T-helper 2 cell treated with Interferon-gamma antibody and Interleukin-4, amounts not matched to agents 5 μg/mL and 100 μg/mL, for 36 hours (primary cell): ENCODE results near the gene KCNA2.

Experiments
- DNase-seq: peaks from one replicate; pipeline ENCODE4 v3.0.0; 2021; ENCODE audit warnings: low spot score
- H3K27ac Mint-ChIP-seq: one replicate; pipeline ENCODE4 v1.8.0; 2021; ENCODE audit warnings: mild to moderate bottlenecking, mixed read lengths
- H3K27me3 Mint-ChIP-seq: one replicate; pipeline ENCODE4 v1.8.0; 2021; ENCODE audit warnings: low read depth, mixed read lengths
- H3K36me3 Mint-ChIP-seq: one replicate; pipeline ENCODE4 v1.8.0; 2021; ENCODE audit warnings: low read depth, mixed read lengths
- H3K4me1 Mint-ChIP-seq: one replicate; pipeline ENCODE4 v1.8.0; 2021; ENCODE audit warnings: low read depth, mixed read lengths
- H3K4me3 Mint-ChIP-seq: one replicate; pipeline ENCODE4 v1.8.0; 2022; ENCODE audit warnings: mild to moderate bottlenecking, moderate library complexity, mixed read lengths
- H3K9me3 Mint-ChIP-seq: one replicate; pipeline ENCODE4 v1.8.0; 2021; ENCODE audit warnings: mixed read lengths

The KCNA2 gene

GRCh38 chr1:110618668-110619067 lies 12.5 kb upstream of the KCNA2 start:
- no peak for DNase-seq
- no peak overlapping the region for H3K27ac Mint-ChIP-seq
- peaks cover 5% of the 10 kb centered on the region for H3K36me3 Mint-ChIP-seq
- H3K4me3 Mint-ChIP-seq, result no peak overlapping the region
- peaks cover 32% of the 10 kb centered on the region for H3K4me1 Mint-ChIP-seq
- peaks cover 23% of the 10 kb centered on the region for H3K27me3 Mint-ChIP-seq
- H3K9me3 Mint-ChIP-seq, result peaks cover 3% of the 10 kb centered on the region

DNA sequence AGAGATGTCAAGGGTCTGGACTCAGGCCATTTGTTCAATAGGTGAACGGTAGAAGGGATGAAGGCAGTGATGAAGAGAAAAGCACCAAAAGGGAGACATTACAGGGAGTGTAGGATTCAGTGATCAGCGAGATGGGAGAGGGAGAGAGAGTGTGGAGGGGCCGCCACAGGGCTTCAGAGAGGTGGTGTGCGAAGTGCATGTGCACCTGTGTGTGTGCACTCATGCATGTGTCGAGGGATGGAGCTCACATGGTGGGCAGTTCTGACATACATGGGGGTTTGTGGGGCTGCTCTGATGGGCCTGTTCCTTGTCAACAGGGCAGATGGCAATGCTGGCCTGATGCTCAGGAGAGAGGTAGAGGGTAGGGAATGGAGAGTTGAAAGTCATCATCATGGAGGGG lies 11.4 kb upstream of the KCNA2 start:
- Mint-ChIP-seq H3K9me3 (no peaks in the 10 kb centered on the region), H3K27me3 (peaks cover 20% of the 10 kb centered on the region), H3K36me3 (no peaks in the 10 kb centered on the region), H3K27ac (no peak overlapping the region), H3K4me3 (no peak overlapping the region), H3K4me1 (peaks cover 32% of the 10 kb centered on the region)
- no peak for DNase-seq

- Mint-ChIP-seq H3K9me3 (no peaks in the 10 kb centered on the region), H3K27ac (no peak overlapping the region), H3K27me3 (peaks cover 20% of the 10 kb centered on the region), H3K4me3 (no peak overlapping the region), H3K4me1 (peaks cover 32% of the 10 kb centered on the region), H3K36me3 (no peaks in the 10 kb centered on the region)
- DNase-seq, result no peak
Observed at GRCh38 chr1:110617116-110617515, 11.0 kb upstream of the KCNA2 start.

DNA sequence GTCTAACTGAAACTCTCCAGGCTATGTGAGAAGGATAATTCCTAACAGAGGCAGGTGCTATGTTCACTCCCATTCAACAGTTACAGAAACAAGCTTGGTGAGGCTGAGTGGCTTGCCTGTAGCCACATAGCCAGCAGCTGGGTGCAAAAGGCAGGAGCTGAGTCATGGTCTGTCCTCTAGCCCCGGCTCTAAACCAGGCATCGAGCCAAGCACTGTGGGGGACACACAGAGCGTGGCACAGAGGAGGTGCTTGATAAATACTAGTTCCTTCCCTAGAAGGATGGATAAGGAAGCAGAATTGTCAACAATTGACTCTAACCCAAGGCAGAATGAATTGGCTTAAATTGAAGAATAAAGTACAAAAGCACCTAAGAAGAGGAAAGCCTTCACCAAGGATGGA lies 10.4 kb upstream of the KCNA2 start:
- Mint-ChIP-seq H3K4me1 (peaks cover 32% of the 10 kb centered on the region), H3K36me3 (no peaks in the 10 kb centered on the region), H3K9me3 (no peaks in the 10 kb centered on the region), H3K27me3 (peaks cover 20% of the 10 kb centered on the region), H3K27ac (no peak overlapping the region), H3K4me3 (no peak overlapping the region)
- DNase-seq, result no peak

DNA sequence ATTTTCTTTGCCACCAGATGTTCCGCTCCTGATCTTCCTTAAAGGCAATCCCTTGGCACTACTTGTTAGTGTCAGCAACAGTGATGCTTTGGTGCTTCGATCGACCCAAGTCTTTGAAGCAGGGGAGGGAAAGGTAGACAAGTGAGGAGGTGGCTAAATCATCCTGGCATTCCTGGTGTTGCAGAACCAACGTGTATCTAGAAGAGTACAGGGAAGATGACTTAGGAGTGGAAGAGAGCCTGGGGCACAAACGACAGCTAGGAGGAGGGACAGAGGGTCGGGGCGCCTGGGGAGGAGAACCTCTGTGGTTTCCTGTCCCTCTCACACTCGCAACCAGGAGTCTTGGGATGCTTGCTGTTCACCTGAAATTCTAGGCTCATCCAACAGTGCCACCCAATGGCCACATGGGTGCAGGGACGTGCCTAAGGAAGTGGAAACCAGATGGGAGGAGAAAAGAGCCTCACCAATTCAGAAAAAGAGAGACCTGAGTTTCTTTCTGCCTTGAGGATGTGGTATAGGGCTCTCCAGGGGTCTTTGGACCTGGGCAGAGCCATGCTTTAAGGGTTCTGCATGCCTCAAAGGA lies 9.5 kb upstream of the KCNA2 start:
- H3K9me3 Mint-ChIP-seq, result no peaks in the 10 kb centered on the region
- peaks cover 26% of the 10 kb centered on the region for H3K4me1 Mint-ChIP-seq
- peak; percentile 46 for DNase-seq
- no peak overlapping the region for H3K27ac Mint-ChIP-seq
- no peaks in the 10 kb centered on the region for H3K36me3 Mint-ChIP-seq
- H3K27me3 Mint-ChIP-seq, result peaks cover 14% of the 10 kb centered on the region
- peak overlapping the region; percentile 37 for H3K4me3 Mint-ChIP-seq

DNA sequence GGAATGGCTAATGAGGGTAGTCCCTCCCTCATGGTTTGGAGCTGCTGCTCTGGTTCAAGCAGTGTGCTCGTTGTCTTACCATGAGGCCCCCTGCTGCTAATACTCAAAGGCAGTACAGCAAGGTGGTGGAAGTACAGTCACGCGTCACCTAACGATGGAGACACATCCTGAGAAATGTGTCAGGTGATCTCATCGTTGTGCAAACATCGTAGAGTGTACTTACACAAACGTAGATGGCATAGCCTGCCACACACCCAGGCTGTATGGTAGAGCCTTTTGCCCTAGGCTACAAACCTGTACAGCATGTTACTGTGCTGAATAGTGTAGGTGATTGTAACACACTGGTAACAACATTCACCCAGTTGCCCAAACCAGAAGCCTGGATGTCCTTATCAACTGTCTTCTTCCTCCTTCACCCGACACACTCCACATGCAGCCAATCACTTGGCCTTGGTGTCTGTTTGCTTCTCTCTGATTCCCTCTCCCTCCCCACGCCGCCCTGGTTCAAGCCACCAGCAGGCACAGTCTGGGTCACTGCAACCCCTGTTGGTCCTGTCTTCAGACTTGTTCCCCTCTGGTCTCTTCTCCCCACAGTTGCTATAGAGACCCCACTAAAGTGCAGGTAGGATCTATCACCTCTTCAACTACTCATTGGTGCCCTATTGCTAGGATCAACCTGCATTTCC lies 6.0 kb upstream of the KCNA2 start:
- H3K4me3 Mint-ChIP-seq, result no peak overlapping the region
- H3K4me1 Mint-ChIP-seq, result peaks cover 17% of the 10 kb centered on the region
- H3K9me3 Mint-ChIP-seq, result no peaks in the 10 kb centered on the region

GRCh38 chr1:110610696-110611286 lies 4.6 kb upstream of the KCNA2 start:
- Mint-ChIP-seq H3K4me1 (peaks cover 18% of the 10 kb centered on the region), H3K27ac (no peak overlapping the region), H3K36me3 (peaks cover 2% of the 10 kb centered on the region), H3K4me3 (no peak overlapping the region), H3K9me3 (no peaks in the 10 kb centered on the region), H3K27me3 (peaks cover 41% of the 10 kb centered on the region)
- no peak for DNase-seq

More for the DNA sequence above, 6.0 kb upstream of the KCNA2 start:
- Mint-ChIP-seq H3K36me3 (peaks cover 2% of the 10 kb centered on the region), H3K27me3 (peaks cover 35% of the 10 kb centered on the region), H3K27ac (no peak overlapping the region)
- DNase-seq, result no peak

GRCh38 chr1:110610084-110610483 lies 3.9 kb upstream of the KCNA2 start:
- Mint-ChIP-seq H3K4me3 (no peak overlapping the region), H3K9me3 (no peaks in the 10 kb centered on the region), H3K36me3 (peaks cover 2% of the 10 kb centered on the region), H3K27ac (no peak overlapping the region), H3K27me3 (peaks cover 48% of the 10 kb centered on the region), H3K4me1 (peaks cover 14% of the 10 kb centered on the region)
- DNase-seq, result no peak

DNA sequence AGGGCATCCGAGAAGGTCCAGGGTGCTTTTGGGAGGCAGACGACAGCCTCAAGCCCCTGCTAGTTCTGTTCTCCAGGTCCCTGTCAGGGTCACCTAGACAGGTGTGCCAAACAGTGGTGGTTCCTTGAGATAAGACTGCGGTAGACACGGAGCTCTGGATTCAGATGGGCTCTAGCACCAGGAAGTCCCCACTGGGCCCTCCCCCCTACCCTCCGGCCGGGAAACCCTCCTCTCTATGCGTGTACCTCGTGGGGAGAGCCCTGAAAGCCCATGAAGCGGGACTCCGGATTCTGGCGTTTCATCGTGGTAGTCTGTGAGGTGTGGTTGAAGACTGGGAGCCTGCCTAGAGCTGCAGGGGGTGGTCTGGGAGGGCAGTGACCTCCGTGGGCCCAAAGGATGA lies 2.1 kb upstream of the KCNA2 start:
- Mint-ChIP-seq H3K27me3 (peaks cover 62% of the 10 kb centered on the region), H3K27ac (no peak overlapping the region), H3K9me3 (no peaks in the 10 kb centered on the region)

DNA sequence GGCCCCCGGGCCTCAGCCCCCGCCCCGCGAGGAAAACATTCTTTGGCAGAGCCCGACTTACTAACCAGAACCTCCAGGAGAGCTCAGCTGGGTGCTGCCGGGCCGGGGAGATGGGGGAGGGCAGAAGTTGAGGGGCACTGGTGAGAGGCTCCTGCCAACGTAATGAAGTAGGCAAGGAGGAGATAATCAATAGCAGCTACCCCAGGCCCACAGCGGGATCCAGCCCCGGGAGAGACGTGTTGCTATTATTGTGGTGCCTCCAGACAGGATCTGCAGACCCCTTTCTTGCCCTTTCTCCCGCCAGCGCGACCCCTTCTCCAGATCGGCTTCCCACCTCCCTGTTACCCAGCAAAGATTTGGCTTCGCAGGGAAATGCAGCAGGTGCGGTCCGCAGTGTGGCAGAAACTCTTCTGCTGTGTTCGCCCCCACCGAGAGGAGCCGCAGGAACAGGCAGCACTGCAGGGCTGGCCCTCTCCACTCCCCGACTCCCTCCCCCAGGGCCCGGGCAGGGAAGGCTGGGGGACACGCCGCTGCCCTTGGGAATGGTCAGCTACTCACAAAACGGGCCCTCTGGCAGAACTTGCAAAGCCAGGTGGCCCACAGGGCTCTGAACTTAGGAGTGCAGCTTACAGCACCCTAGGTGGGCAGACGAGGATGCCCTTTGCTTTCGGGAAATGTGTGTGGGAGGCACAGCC lies 1.5 kb upstream of the KCNA2 start:
- Mint-ChIP-seq H3K27me3 (peaks cover 62% of the 10 kb centered on the region), H3K36me3 (peaks cover 2% of the 10 kb centered on the region), H3K4me3 (peak overlapping the region; percentile 44), H3K4me1 (peaks cover 14% of the 10 kb centered on the region), H3K9me3 (no peaks in the 10 kb centered on the region), H3K27ac (no peak overlapping the region)
- no peak for DNase-seq

More for the DNA sequence above, 2.1 kb upstream of the KCNA2 start:
- Mint-ChIP-seq H3K4me1 (peaks cover 14% of the 10 kb centered on the region), H3K4me3 (no peak overlapping the region), H3K36me3 (peaks cover 2% of the 10 kb centered on the region)
- DNase-seq, result no peak

DNA sequence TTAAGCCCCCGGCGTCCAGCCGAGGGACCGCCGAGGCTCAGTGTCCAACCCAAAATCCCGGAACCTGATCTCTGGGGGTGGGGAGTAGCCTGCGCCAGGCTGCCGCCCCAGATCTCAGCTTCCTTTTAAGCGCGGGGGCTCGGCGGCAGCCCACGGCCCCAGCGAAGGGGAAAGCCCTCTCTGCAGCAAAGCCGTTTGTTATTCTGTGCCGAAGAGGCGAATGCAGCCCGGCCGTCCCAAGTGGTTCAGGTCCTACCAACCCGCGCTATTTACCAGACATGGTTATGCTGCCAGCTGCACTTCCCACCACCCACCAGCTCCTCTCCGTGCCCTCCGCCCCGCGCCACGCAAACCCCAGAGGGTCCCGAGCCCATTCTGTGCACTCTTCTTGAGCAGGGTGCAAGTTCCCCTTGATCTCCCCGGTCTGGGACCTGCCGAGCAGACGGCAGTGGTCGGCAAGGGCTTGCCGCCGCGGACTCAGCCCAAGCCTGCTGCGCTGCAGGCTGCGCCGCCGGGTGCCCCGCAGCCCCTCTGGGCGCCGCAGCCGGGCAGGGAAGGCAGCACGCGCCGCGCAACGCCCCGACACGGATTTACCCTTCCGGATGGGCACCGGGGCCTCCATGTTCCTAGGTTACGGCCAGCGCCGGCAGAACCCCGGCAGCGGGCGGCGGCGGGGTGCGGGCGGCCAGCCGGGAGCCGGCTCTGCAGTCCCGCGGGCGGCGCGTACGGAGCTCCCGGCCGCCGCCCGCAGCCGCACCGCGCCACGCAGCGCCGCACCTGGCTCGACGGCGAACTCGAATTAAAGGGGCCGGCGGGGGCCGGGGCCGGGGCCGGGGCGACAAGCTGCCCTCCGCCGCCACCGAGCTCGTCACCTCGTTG lies 738 bp upstream of the KCNA2 start:
- Mint-ChIP-seq H3K9me3 (no peaks in the 10 kb centered on the region), H3K27me3 (peaks cover 58% of the 10 kb centered on the region), H3K36me3 (peaks cover 2% of the 10 kb centered on the region), H3K27ac (no peak overlapping the region), H3K4me1 (peaks cover 14% of the 10 kb centered on the region), H3K4me3 (peak overlapping the region; percentile 80)
- no peak for DNase-seq

- Mint-ChIP-seq H3K36me3 (peaks cover 2% of the 10 kb centered on the region), H3K27ac (no peak overlapping the region), H3K27me3 (peaks cover 58% of the 10 kb centered on the region), H3K4me3 (no peak overlapping the region), H3K9me3 (no peaks in the 10 kb centered on the region), H3K4me1 (peaks cover 11% of the 10 kb centered on the region)
- no peak for DNase-seq
Observed at GRCh38 chr1:110605446-110605845, 712 bp downstream of the KCNA2 start.

GRCh38 chr1:110604586-110605148 lies 1.5 kb downstream of the KCNA2 start:
- no peaks in the 10 kb centered on the region for H3K9me3 Mint-ChIP-seq
- no peak overlapping the region for H3K4me3 Mint-ChIP-seq
- H3K27ac Mint-ChIP-seq, result no peak overlapping the region
- DNase-seq, result no peak
- H3K4me1 Mint-ChIP-seq, result peaks cover 7% of the 10 kb centered on the region
- H3K36me3 Mint-ChIP-seq, result no peaks in the 10 kb centered on the region
- peaks cover 52% of the 10 kb centered on the region for H3K27me3 Mint-ChIP-seq
